Measurements from ENCODE around the gene LCNL1.
"Not testable (repeated sequence)": the region's sequence is repeated elsewhere in the genome, so short reads cannot be mapped to it uniquely, and the experiment has no call there.

The LCNL1 gene

DNA sequence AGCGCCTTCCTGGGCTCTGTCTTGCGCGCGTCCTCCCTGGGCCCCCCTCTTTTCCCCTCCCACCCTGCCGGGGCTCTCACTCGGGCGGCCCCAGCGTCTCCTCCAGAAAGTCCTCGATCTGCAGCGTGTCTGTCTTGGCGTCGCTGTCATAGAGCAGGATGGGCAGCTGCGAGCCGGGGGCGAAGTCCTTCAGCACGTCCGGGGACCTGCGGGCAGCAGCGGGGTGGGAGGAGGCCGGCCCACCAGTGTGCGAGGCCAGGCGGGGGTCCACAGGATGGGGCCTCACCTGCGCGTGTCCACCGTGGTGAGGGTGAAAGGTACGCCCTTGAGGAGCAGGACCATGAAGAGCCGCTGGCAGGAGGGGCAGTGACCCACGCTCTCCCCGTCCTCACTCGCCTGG, 12.6 kb downstream of the LCNL1 start:
- no peak for ATAC-seq

DNA sequence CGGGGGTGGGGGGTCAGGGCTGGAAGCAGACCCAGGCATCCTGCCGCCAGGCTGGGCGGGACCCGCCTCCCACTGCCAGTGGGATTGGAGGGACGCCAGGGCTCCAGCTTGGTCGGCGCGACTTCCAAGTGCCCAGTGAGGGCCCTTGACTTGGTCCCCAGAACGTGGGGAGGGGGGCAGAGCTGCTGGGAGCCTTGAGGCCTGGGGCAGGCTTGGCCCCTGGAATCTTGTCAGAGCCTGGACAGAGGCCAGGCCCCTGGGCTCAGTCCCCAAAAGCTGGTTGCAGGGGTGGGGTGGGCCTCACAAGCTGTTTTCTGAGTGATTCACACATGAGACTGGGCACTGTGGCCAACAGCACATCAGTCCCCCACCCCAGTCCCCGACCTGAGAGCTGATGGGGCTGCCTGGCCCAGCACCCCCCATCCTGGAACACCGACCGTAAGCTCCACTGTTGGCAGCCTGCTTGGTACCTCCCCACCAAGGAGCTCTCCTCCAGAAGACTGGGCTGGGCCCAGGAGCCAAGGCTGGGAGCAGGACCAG, 13.0 kb downstream of the LCNL1 start:
- ATAC-seq, result no peak

DNA sequence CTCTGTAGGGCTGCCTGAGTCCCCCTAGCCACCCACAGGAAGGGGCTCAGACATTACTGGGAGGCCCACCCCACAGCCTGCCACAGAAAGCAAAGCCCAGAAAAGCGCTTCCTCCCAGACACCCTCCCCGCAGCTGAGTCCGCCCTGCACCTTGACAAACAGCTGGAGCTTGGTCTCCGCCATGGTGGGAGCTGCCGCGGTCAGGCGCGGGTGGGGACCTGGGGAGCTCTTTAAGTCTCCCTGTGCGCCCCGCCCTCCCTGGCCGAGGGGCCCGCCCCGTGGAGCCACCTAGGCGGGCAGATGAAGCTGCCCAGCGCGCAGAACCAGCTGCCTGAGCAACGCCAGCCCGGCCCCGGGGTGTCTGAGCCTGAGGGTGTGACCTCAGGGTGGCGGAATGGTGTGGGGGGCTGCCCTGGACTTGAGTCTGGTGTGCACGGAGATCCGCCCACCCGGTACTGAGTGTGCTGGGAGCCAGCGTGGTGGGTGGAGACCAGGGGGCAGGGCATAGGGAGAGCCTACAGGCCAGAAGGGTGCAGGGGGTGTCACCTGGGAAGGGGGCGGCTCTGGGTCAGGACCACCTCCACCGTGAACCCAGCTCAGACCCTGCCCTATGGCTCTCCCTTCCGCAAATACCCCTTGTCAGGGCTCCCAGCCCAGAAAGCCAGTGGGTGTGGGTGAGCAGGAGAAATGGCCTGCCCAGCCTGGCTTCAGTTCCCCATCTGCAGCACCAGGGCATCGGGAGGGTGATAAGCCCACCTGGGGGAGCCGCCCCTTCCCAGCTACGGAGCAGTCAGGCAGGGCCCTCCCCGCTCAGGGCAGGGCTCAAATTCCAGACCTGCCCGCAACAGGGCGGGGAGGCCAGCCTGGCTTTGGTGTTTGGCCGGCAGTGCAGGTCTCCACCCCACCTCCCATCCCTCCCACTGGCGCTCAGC, 13.8 kb downstream of the LCNL1 start, which contains the start of gene CLIC3:
TSS of gene CLIC3 (minus strand) at position 208 of the 932 bp plus-strand sequence. CDS start at position 183, 25 bp downstream.
- no peak for ATAC-seq

GRCh38 chr9:136997371-136997770, 14.6 kb downstream of the LCNL1 start:
- ATAC-seq, result no peak

DNA sequence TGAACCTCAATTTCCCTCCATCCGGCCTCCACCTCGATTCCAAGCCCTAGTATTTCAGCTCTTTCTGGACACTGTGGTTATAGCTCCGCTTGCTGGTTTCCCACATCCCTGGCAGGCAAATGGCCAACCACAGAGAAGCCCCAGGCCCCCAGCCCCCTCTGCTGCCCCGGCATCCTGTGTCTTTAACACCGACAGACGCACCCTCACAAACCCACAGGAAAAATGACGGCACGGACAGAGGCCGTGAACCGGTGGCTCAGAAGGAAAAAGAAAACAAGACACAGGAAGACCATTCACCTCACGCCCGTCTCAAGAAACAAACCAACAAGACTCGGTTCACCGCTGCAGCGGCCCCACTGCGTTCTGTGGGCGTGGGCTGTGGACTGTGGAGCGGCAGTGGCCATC, 15.0 kb downstream of the LCNL1 start:
- ATAC-seq, result no peak

DNA sequence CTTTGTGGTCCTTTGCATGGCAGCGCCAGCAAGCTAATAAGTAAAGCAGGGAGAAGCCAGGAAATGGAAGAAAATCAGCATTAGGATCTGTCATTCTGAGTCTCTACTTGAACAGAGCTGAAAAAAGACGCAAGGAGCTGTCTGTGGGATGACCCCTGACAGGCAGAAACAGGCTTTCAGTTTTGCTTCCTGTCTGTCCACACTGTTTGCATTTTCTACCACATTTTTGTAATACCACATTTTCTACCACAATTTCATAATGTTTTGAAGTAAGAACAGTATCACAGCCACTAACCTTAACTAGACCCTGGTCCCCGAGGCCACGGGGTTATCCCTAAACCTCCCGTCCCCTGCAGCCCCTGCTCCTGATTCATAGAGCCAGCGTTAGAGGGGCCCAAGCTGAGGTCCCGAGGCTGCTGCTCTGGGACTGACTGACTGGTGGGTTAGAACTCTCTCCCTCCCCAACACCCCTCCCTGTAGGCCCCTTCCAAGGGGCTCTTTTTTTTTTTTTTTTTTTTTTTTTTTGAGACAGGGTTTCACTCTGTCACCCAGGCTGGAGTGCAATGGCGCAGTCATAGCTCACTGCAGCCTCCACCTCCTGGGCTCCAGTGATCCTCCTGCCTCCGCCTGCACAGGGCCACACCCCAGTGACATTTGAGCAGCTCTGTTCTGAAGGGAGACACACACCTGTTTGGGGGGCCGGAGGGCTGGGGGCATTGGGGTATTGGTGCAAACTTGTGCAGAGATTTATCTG, 17.6 kb downstream of the LCNL1 start:
- ATAC-seq, result peak; percentile 56 to 66

DNA sequence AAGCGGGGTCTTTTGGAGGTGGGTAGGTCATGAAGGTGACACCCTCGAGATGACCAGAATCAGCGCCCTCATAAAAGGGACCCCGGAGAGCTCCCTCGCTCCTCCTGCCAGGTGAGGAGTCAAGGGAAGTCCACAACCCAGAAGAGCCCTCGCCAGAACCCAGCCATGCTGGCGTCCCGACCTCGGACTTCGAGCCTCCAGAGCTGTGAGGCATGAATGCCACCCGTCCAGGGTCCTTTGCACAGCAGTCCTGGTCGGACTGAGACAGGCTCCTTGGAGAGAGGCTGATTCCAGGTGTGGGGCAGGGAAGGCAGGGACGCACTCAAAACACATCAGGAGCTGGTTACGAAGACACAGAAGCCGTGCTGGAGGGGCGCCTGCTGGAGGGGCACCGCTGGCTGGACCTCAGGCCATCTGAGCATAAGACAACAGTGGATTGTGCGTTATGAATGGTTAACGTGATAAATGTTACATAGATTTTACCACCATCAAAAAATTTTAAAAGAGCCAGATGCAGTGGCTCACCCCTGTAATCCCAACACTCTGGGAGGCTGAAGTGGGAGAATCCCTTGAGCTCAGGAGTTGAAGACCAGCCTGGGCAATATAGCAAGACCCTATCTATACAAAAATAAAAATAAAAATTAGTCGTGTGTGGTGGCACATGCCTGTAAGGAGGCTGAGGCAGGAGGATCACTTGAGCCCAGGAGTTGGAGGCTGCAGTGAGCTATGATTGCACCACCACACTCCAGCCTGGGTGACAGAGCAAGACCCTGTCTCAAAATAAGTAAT, 19.3 kb downstream of the LCNL1 start:
- no peak for ATAC-seq

GRCh38 chr9:137002646-137003041, 19.9 kb downstream of the LCNL1 start:
- no peak for ATAC-seq

- not testable (repeated sequence) for ATAC-seq
These were observed 21.5 kb downstream of the LCNL1 start for GRCh38 chr9:137004285-137004684.

DNA sequence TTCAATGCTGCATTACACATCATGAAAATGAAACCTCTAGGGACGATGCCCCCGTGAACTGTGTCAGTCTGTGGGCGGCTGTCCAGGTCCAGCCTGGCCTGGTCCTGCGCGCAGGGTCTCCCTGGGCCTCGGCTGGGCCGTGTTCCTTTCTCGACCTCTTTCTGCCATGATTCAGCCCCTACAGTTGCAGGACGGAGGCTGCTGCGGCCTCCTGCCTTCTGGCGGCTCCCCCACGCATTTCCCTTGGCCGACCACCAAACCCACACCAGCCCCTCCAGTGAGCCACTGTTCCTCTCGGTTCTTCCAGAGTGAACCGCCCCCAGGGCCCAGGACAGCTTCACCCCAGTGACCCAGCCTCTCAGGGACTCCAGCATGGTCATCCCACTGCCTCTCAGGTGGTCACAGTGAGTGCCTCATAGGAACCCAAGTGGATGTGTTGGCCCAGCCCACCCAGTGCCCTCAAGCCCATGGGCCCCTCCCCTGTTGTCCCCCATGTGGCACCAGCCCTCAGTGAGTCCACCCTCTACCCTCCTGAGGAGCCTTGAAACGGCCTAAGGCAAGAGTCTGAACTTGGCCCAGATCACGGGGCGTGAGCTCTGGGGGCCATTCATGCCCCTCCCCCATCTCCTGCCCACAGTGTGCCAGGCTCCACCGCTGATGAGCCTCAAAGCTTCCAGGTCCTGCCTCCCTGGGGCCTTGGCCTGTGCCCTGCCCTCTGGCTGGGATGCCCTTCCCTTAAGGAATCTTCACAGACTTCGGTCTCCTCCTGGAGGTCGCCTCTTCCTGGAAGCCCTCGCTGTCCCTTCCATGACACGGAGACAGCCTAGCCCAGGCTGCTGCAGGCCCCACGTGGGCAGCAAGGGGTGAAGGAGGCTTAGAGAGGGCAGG, 23.6 kb downstream of the LCNL1 start:
- no peak for ATAC-seq

DNA sequence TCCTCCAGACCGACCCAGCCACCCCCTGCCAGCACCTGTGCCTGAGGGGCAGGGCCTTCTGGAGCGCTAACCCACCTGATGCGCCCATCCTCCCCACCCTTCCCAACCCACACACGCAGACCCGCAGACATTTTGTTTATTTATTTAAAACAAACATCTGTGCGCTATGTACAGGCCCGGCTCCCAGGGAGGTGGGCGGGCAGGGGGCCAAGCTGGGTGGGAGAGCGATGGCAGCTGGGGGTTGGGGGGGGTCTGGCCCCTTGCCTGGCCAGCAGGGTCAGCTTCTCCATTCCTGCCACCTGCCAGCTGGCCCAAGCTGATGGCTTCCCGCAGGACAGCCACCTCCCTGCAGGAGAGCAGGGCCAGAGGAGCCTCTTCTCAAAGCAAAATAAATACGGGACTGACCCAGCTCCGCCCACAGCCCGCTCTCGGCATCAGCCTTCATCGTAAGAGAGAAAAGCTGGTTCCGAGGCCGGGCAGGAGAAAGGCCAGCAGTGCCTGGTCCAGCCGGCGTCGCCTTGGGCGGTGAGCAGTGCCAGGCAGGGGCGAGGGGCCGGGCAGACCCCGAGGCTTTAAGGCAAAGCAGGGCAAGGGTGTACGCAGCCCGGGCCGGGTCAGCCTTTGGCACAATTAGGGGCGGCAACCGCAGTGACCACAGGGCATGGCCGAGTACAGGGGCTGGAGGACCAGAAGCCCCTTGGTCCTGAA, 24.5 kb downstream of the LCNL1 start:
- ATAC-seq, result no peak

- ATAC-seq, result no peak
These were observed 25.1 kb downstream of the LCNL1 start for GRCh38 chr9:137007816-137008270.

- no peak for ATAC-seq
These were observed 25.5 kb downstream of the LCNL1 start for GRCh38 chr9:137008312-137008711.

DNA sequence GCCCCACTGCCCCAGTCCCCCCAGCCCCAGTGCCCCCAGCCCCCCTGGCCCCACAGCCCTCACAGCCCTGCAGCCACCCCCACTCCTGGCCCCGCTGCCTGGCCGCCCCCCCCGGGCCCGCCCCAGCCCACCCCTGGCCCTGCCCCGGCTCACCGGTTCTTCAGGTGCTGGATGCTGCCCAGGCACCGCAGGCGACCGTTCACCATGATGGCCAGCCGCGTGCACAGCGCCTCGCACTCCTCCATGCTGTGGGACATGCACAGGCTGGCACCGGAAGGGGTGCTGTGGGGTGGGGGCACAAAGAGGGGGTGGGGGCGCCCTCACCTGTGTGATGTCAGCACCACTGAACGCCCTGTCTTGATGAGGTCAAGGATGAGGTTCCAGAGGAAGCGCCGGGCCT, 26.4 kb downstream of the LCNL1 start:
- ATAC-seq, result no peak

DNA sequence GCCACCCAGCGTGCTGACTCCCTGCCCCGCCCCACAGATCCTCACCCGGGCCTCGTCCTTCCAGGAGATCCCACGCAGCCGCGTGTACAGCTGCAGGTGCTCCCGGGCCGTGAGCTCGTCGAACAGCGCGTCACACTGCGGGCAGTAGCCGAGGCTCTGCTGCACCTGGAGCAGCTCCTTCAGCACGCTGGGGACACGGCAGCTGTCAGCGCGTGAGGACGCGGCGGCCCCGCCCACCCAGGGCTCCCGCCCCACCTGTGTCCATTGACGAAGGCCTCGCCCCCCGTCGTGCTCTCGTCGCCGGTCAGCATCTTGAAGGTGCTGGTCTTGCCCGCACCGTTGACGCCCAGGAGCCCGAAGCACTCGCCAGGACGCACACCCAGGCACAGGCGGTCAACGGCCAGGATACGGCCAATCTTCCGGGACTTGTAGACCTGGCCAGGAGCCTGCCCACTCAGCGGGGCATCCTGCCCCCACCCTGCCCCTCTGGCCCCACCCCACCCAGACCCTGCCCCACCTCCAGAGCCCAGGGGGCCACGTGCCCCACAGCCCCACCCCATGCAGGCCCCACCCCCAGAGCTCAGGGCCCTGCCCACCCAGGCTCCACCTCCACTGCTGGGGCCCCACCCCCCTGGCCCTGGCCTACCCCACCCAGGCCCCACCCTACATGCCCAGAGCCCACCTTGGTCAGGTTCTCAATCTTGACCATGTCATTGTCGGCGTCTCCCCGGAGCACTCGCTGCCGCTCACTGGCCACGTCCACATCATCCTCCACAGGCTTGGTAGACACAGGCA, 27.3 kb downstream of the LCNL1 start:
- no peak for ATAC-seq

DNA sequence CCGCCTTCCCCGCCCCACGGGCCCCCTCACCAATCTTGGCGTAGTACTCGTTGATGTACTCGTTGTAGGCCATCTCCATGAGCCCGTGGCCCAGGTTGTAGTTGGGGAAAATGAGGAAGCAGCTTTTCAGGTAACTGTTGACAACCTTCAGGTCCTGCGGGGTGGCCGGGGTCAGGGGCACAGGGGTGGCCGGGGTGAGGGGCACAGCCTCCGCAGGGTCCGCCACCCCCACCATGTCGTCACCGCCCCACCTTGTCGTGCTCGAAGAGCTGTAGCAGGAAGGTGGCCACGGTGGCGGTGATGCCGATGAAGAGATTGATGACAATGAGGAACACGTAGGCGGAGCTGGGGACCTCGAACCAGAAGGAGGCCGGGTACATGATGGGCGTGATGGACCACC, 28.4 kb downstream of the LCNL1 start:
- ATAC-seq, result no peak

DNA sequence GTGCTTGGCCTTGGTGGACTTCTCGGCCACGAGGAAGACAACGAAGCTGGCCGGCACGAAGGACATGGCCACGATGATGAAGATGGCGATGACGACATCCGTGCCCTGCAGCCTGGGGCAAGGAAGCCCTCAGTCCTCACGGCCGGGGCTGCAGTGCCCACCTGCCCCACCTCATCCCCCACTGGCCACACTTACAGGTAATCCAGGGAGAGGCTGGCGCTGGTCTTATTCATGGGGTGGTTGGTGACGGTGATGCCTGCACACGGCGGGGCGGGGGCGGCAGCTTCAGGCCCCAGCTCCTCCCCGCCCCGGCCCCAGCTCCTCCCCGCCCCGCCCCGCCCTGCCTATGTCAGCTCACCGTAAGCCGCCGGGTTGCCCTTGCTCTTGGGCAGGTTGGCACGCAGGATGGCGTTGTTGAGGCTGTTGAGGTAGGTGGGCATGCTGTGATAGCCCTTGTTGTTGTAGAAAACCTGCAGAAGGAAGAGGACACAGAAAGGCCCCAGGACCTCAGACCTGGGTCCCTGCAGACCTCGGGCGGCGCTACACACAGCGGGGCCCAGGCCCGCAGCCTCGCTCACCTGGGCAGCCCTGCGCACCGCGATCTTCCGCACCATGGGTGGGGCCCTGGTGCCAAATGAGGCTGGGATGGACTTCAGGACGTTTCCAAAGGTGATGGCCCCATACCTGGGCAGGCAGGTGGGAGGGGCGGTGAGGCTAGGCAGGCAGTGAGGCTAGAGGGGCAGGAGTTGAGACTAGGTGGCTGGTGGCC, 29.3 kb downstream of the LCNL1 start:
- no peak for ATAC-seq

GRCh38 chr9:137012694-137013570, 30.1 kb downstream of the LCNL1 start:
- ATAC-seq, result no peak

Data from activated CD4-positive, CD25-positive, alpha-beta regulatory T cell treated with anti-CD3 and anti-CD28 coated beads, Interleukin-2, amount 50 U/mL, for 24 hours (primary cell).